Tibial artery (tissue), 4 donors: ENCODE data around the gene TLX2.

Experiments used
- DNase-seq, 2 donors: peaks; one replicate each; pipeline ENCODE4 v3.0.0-alpha.2; 2019
- H3K27ac ChIP-seq, 2 donors: fragments of 200-600 bp; sonication (generic) in 1 of 2; 1 replicate in 1 of 2; 2 replicates in 1 of 2; pipeline ENCODE4 v1.5.1; 2018 to 2019; ENCODE audit warnings: mild to moderate bottlenecking in 1 of 2
- H3K27me3 ChIP-seq, 2 donors: fragments of 200-600 bp; sonication (generic) in 1 of 2; one replicate each; pipeline versions ENCODE4 v1.5.1 to v1.6.0; 2016 to 2019
- H3K36me3 ChIP-seq, 3 donors: fragments of 200-600 bp; sonication (generic) in 2 of 3; one replicate each; pipeline ENCODE4 v1.5.1; 2016 to 2019; ENCODE audit warnings: mild to moderate bottlenecking in 2 of 3
- H3K4me1 ChIP-seq, 4 donors: fragments of 200-600 bp; sonication (generic) in 2 of 4; 1 replicate in 3 of 4; 2 replicates in 1 of 4; pipeline ENCODE4 v1.5.1; 2016 to 2019
- H3K4me3 ChIP-seq, 2 donors: fragments of 200-600 bp; sonication (generic) in 1 of 2; 1 replicate in 1 of 2; 2 replicates in 1 of 2; pipeline ENCODE4 v1.5.1; 2018 to 2019; ENCODE audit warnings: mild to moderate bottlenecking in 2 of 2
- H3K9me3 ChIP-seq, 3 donors: fragments of 200-600 bp; sonication (generic) in 1 of 3; one replicate each; pipeline ENCODE4 v1.5.1; 2016 to 2019
- intact Hi-C: fragments of 100-400 bp; cut with DNase I; formaldehyde crosslinking; loops from one replicate; pipeline ENCODE4 v1.15.0; 2023; ENCODE audit warnings: low total_unique reads
- TF ChIP-seq, protein P1 (sequence below), 2 experiments: fragments of 200-600 bp in 1 of 2; fragments of 450-650 bp in 1 of 2; IDR thresholded peaks; one replicate each; pipeline ENCODE4 v1.5.1; 2017 to 2019; ENCODE audit warnings: antibody characterized with exemption in 2 of 2, mild to moderate bottlenecking in 1 of 2, moderate library complexity in 1 of 2

TLX2 gene

DNA sequence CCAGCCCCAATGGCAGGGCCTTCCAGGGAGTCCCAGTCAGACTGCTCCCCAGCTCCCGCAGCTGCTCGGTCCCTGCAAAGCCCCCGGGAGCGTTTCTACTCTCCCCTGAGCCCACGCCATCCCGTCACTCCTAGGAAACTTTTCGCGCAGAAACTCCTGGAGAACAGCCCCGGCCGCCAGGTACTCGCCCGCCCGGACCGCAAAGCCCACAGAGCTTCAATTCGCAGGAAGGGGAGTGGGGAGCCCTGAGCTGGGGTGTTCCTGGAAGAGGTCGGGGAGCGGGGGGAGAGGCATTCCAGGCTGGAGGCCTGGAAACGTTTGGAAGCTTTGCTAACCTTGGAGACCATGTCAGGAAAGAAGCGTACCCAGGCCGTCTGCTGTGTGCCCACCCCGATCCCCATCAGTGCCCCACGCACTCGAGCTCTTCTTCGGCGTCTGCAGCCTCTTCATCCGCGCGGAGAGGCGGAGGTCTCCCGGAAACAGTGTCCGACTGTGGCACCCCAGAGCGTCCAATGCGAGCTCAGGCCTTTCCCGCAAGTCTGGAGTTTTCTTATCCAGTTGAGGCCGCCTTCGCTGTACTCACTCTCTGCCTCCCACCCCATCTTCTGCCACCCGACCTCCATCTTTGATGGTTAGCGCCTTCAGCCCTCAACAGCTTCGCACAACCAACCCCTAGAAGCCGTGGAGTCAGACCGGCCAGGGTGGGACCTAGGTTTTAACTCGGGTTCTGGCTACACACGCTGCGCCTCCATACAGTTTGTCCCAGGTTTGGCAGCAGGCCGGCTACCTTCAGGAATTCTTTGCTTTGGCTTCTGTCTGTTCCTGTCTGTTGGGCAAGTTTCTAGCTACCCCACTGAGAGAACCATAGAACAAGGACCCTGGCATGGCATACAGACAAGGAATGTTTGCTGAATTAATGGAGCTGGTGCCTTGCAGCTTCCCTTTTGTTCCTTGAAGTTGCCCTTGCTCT is 10.5 kb upstream of the TLX2 start:
- peaks cover 0 to 52% of the 10 kb centered on the region in 2 donors for H3K27me3 ChIP-seq
- no peak for DNase-seq
- H3K27ac ChIP-seq: peak overlapping the region; percentile 24 to 43
- H3K4me1 ChIP-seq: peaks cover 0 to 55% (median 41%) of the 10 kb centered on the region in 4 donors
- intact Hi-C loops: no loop called here
- peaks cover 13 to 24% (median 13%) of the 10 kb centered on the region in 3 donors for H3K36me3 ChIP-seq
- peak overlapping the region; percentile 43 to 61 for H3K4me3 ChIP-seq
- TF ChIP-seq, protein P1, sequence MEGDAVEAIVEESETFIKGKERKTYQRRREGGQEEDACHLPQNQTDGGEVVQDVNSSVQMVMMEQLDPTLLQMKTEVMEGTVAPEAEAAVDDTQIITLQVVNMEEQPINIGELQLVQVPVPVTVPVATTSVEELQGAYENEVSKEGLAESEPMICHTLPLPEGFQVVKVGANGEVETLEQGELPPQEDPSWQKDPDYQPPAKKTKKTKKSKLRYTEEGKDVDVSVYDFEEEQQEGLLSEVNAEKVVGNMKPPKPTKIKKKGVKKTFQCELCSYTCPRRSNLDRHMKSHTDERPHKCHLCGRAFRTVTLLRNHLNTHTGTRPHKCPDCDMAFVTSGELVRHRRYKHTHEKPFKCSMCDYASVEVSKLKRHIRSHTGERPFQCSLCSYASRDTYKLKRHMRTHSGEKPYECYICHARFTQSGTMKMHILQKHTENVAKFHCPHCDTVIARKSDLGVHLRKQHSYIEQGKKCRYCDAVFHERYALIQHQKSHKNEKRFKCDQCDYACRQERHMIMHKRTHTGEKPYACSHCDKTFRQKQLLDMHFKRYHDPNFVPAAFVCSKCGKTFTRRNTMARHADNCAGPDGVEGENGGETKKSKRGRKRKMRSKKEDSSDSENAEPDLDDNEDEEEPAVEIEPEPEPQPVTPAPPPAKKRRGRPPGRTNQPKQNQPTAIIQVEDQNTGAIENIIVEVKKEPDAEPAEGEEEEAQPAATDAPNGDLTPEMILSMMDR (IDR thresholded peaks at IDR 0.05): no peak
- H3K9me3 ChIP-seq: no peaks in the 10 kb centered on the region

DNA sequence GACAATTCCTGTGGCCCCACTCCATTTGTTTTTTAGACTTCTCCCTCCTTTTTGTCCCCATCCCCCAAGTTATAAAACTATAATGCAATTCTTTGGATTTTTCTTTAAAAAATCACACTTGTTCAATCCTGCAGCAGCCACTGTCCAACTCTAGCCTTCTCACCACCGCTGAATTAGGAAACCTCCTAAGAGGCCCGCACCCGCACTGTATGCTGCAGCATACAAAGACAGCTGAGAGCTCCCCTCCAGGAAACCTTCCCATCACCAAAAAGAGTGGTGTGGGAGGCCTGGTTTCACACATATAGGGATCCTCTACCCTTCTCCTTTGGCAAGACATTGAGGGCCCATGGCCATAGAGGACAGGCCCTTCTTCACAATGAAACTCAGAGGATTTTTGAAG is 9.7 kb upstream of the TLX2 start:
- H3K9me3 ChIP-seq: no peaks in the 10 kb centered on the region
- H3K4me3 ChIP-seq: no peak overlapping the region
- TF ChIP-seq, protein P1 (IDR thresholded peaks at IDR 0.05): no peak
- H3K36me3 ChIP-seq: peaks cover 13 to 24% (median 13%) of the 10 kb centered on the region in 3 donors
- H3K27ac ChIP-seq: no peak overlapping the region
- H3K4me1 ChIP-seq: peaks cover 0 to 47% (median 33%) of the 10 kb centered on the region in 4 donors
- intact Hi-C loops: no loop called here
- H3K27me3 ChIP-seq: peaks cover 0 to 44% of the 10 kb centered on the region in 2 donors
- DNase-seq: no peak

DNA sequence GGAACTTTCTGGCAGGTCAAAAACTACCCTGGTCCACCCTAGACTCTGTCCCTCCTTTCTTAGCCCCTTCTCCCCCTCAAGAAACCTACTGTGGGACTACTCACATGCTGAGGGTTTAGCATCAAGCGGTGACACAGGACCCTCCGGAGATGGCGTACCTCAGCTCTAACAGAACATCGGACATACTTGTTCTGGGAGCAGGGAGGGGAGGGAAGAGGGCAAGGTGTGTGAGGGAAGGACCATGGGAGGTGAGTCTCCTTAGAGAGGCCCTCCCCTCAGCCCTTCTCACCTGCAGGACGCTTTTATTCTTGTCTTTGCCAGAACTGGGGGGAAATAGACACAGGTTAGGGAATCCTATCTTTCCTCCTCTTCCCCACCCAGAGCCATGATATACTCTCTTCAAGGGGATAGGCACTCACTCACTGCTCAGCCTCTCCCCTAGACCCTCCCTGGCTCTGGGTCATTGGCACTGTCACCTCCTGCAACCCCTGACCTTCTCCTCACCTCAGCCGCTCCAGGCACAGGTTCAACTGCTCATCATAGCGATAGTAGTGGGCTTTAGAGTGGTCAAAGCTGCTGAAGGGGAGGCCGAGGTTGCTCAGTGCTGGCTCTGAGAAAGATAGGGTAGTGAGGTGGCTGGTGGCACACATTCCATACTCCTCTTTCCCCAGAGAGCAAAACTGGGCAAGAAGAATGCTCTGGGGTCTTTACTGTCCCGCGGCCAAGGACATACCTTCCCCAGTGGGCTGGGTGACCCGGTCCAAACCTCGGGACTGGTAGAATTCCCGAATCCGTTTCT is 8.6 kb upstream of the TLX2 start:
- Histone ChIP-seq H3K27me3 (peaks cover 0 to 43% of the 10 kb centered on the region in 2 donors), H3K9me3 (no peaks in the 10 kb centered on the region), H3K36me3 (peaks cover 13 to 24% (median 13%) of the 10 kb centered on the region in 3 donors), H3K4me1 (peaks cover 0 to 45% (median 30%) of the 10 kb centered on the region in 4 donors), H3K27ac (no peak overlapping the region), H3K4me3 (no peak overlapping the region)
- intact Hi-C loops: no loop called here
- no peak for DNase-seq
- TF ChIP-seq, protein P1 (IDR thresholded peaks at IDR 0.05): no peak

DNA sequence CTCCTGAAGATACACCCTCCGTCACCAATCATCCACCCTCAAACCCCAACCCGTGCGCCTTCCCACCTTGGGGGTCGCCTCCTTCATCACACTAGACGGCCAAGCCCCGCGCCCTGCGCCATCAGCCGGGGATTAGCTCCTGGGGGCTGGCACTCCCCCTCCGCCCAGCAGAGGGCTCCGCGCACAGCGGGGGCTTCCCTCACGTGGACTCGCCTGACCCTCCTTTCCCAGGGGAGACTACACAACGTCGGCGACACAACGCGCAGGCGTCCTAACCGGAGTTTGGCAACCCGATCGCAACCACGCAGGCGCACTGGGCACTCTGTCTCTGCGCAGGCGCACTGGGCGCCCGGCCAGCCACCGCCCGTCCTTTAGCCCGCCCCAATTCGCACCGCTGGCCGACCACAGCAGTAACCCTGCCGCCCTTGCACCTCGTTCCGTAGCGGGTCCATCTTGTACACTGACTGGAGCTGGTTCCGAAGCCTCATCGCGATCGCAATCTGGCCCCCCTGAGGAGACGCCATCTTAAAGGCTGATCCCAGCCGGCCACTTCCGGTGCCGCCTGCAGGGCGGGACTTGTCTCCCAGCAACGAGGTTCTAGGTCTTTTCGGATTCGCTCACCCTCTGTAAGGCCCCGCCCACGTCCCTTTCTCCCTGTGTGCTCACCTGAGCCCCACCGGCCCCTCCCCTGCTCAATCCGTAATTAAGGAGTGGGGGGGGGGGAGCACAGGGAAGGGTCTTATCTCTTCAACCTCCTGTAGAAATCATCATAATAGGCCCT is 6.9 kb upstream of the TLX2 start, which contains the start of gene PCGF1:
TSS of gene PCGF1 (minus strand) at position 551 of the 781 bp plus-strand sequence. CDS start at position 524, 27 bp downstream.
- DNase-seq: peak; percentile 99 to 100
- H3K4me1 ChIP-seq: peaks cover 0 to 44% (median 30%) of the 10 kb centered on the region in 4 donors
- intact Hi-C loops: no loop called here
- peaks cover 13 to 24% (median 13%) of the 10 kb centered on the region in 3 donors for H3K36me3 ChIP-seq
- H3K27ac ChIP-seq: peak within 1 kb of the TSS; percentile 94 to 97
- TF ChIP-seq, protein P1 (IDR thresholded peaks at IDR 0.05): peak in 1 of 2 experiments; percentile 10
- H3K27me3 ChIP-seq: peaks cover 0 to 43% of the 10 kb centered on the region in 2 donors
- H3K9me3 ChIP-seq: no peaks in the 10 kb centered on the region
- peak within 1 kb of the TSS; percentile 66 to 80 for H3K4me3 ChIP-seq
